ENCODE data around the gene CCNB1.
"Not testable (repeated sequence)": the region's sequence is repeated elsewhere in the genome, so short reads cannot be mapped to it uniquely, and the experiment has no call there.

The CCNB1 gene

GRCh38 chr5:69166686-69167492 is at the start of gene CCNB1:
Gene CCNB1 (plus strand): TSS chr5:69167150. CDS start chr5:69167263, 113 bp downstream.
- FAIRE-seq: peak; percentile 98
- peak; percentile 99 for DNase-seq (ENCODE audit: extremely low spot score, insufficient read length, low read depth)

GRCh38 chr5:69129413-69129812 is 37.5 kb upstream of the CCNB1 start:
- no peak for FAIRE-seq
- DNase-seq (ENCODE audit: extremely low spot score, insufficient read length, low read depth): no peak

- FAIRE-seq: no peak
Measured at GRCh38 chr5:69130241-69130640, 36.7 kb upstream of the CCNB1 start.

GRCh38 chr5:69131304-69131703 is 35.6 kb upstream of the CCNB1 start:
- DNase-seq (ENCODE audit: extremely low spot score, insufficient read length, low read depth): no peak
- FAIRE-seq: no peak

More at GRCh38 chr5:69130241-69130640, 36.7 kb upstream of the CCNB1 start:
- no peak for DNase-seq (ENCODE audit: extremely low spot score, insufficient read length, low read depth)

GRCh38 chr5:69134126-69134525 is 32.8 kb upstream of the CCNB1 start:
- FAIRE-seq: no peak
- DNase-seq (ENCODE audit: extremely low spot score, insufficient read length, low read depth): no peak

- FAIRE-seq (peak; percentile 33), DNase-seq (ENCODE audit: extremely low spot score, insufficient read length, low read depth) (peak; percentile 5)
Measured at GRCh38 chr5:69136293-69136692, 30.7 kb upstream of the CCNB1 start.

- not testable (repeated sequence) for DNase-seq (ENCODE audit: extremely low spot score, insufficient read length, low read depth); FAIRE-seq
Measured at GRCh38 chr5:69137208-69137607, 29.7 kb upstream of the CCNB1 start.

- DNase-seq (ENCODE audit: extremely low spot score, insufficient read length, low read depth) (no peak), FAIRE-seq (no peak)
Measured at GRCh38 chr5:69137807-69138206, 29.1 kb upstream of the CCNB1 start.

- FAIRE-seq (no peak), DNase-seq (ENCODE audit: extremely low spot score, insufficient read length, low read depth) (no peak)
Measured at GRCh38 chr5:69138766-69139165, 28.2 kb upstream of the CCNB1 start.

GRCh38 chr5:69140239-69140638 is 26.7 kb upstream of the CCNB1 start:
- not testable (repeated sequence) for DNase-seq (ENCODE audit: extremely low spot score, insufficient read length, low read depth); FAIRE-seq

- DNase-seq (ENCODE audit: extremely low spot score, insufficient read length, low read depth) (no peak), FAIRE-seq (no peak)
Measured at GRCh38 chr5:69140827-69141226, 26.1 kb upstream of the CCNB1 start.

- FAIRE-seq; DNase-seq (ENCODE audit: extremely low spot score, insufficient read length, low read depth): not testable (repeated sequence)
Measured at GRCh38 chr5:69148576-69148975, 18.4 kb upstream of the CCNB1 start.

- DNase-seq (ENCODE audit: extremely low spot score, insufficient read length, low read depth) (no peak), FAIRE-seq (no peak)
Measured at GRCh38 chr5:69148981-69149675, 17.8 kb upstream of the CCNB1 start.

- FAIRE-seq (no peak), DNase-seq (ENCODE audit: extremely low spot score, insufficient read length, low read depth) (no peak)
Measured at GRCh38 chr5:69149676-69150010, 17.3 kb upstream of the CCNB1 start.

- no peak for DNase-seq (ENCODE audit: extremely low spot score, insufficient read length, low read depth)
- no peak for FAIRE-seq
Measured at GRCh38 chr5:69152731-69153130, 14.2 kb upstream of the CCNB1 start.

GRCh38 chr5:69156456-69156855 is 10.5 kb upstream of the CCNB1 start:
- DNase-seq (ENCODE audit: extremely low spot score, insufficient read length, low read depth): no peak
- no peak for FAIRE-seq

- FAIRE-seq (no peak), DNase-seq (ENCODE audit: extremely low spot score, insufficient read length, low read depth) (no peak)
Measured at GRCh38 chr5:69158039-69158438, 8.9 kb upstream of the CCNB1 start.

GRCh38 chr5:69160651-69161050 is 6.3 kb upstream of the CCNB1 start:
- DNase-seq (ENCODE audit: extremely low spot score, insufficient read length, low read depth) (no peak), FAIRE-seq (no peak)

GRCh38 chr5:69167493-69167855 is 524 bp downstream of the CCNB1 start:
- peak; percentile 18 for FAIRE-seq
- DNase-seq (ENCODE audit: extremely low spot score, insufficient read length, low read depth): no peak

- no peak for FAIRE-seq
- no peak for DNase-seq (ENCODE audit: extremely low spot score, insufficient read length, low read depth)
Measured at GRCh38 chr5:69167929-69168328, 979 bp downstream of the CCNB1 start.

GRCh38 chr5:69170495-69170894 is 3.5 kb downstream of the CCNB1 start:
- no peak for DNase-seq (ENCODE audit: extremely low spot score, insufficient read length, low read depth)
- no peak for FAIRE-seq

Measured in GM18507 (cell line).